Activated CD4-positive, alpha-beta memory T cell treated with anti-CD3 and anti-CD28 coated beads for 36 hours (primary cell): Measurements from ENCODE around the gene HOXB9. TPM values are rescaled to one million over a fixed set of nuclear protein-coding genes. Genes with fewer than 3 reads are reported as not detected.
A peak's percentile ranks its signal among the peaks of the same experiment; 100 is the strongest.

Source experiments
- CTCF ChIA-PET: fragments of 350-600 bp; sonication (Branson Sonifier 250); formaldehyde crosslinking; loops from one replicate; lab custom pipeline; 2021; ENCODE audit warnings: antibody characterized with exemption, inconsistent platforms; lab: Charles Lee
- POLR2A ChIA-PET: fragments of 350-600 bp; sonication (Branson Sonifier 250); formaldehyde crosslinking; loops from one replicate; lab custom pipeline; 2021; ENCODE audit warnings: antibody characterized with exemption; lab: Charles Lee
- DNase-seq: peaks from one replicate; pipeline ENCODE4 v3.0.0-alpha.2; 2020
- H3K27ac Mint-ChIP-seq: one replicate; pipeline ENCODE4 v1.8.0; 2021; ENCODE audit warnings: mixed read lengths
- H3K27me3 Mint-ChIP-seq: one replicate; pipeline ENCODE4 v1.8.0; 2021; ENCODE audit warnings: mixed read lengths
- H3K36me3 Mint-ChIP-seq: one replicate; pipeline ENCODE4 v1.8.0; 2021; ENCODE audit warnings: mixed read lengths
- H3K4me1 Mint-ChIP-seq: one replicate; pipeline ENCODE4 v1.8.0; 2021; ENCODE audit warnings: low read depth, mixed read lengths
- H3K4me3 Mint-ChIP-seq: one replicate; pipeline ENCODE4 v1.8.0; 2021; ENCODE audit warnings: mild to moderate bottlenecking, mixed read lengths
- H3K9me3 Mint-ChIP-seq: one replicate; pipeline ENCODE4 v1.8.0; 2021; ENCODE audit warnings: mixed read lengths
- intact Hi-C: fragments of 100-400 bp; cut with micrococcal nuclease; formaldehyde crosslinking; loops from one replicate; pipeline ENCODE4 v1.15.1; 2023
- total RNA-seq, 2 experiments: library from RNA; stranded (reverse); gene quantifications; one replicate each; pipeline ENCODE4 v1.2.3, GENCODE V29; 2021

Gene HOXB9
- total RNA-seq, 2 experiments from 2014 or later, result 1.4 to 1.5 TPM

DNA sequence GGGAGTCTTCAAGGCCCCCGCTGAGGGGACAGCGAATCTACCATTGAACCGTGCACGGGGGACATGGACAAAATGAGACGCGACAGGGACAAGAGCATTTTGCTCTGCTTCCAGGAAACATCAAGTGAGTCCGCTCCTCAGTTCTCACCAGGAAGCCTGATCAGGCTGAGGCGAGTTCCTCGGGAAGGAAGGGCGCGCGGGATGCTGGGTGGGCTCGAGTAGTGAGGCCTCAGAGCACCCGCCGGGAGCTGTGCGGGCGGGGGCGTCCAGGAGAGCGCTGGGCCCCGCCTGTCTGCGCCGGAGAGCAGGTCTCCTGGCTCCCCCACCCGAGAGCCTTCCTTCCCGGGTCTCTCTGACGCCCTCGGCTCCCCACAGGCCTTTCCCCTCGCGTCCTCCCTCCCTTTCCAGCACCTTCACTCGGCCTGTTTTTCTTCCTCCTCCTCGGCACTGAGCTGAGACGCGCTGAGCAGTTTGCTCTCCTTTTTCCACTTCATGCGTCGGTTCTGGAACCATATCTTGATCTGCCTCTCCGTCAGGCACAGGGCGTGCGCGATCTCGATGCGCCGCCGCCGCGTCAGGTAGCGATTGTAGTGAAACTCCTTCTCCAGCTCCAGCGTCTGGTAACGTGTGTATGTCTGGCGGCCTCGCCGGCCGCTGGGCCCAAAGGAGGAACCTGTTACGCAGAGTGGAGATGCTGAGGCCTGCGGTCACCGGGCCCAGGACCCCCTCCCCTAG, 30.0 kb downstream of the HOXB9 start:
- H3K27ac Mint-ChIP-seq, result no peak overlapping the region
- peaks cover 29% of the 10 kb centered on the region for H3K4me1 Mint-ChIP-seq
- ChIA-PET CTCF (interaction anchor here (1.0 to 6.0 kb wide), 9 partner anchors 13 to 373 kb away, joined by 3 to 94 read pairs (median 5); no protein-coding TSS in a partner anchor), POLR2A (no interaction called here)
- H3K36me3 Mint-ChIP-seq, result no peaks in the 10 kb centered on the region
- peak overlapping the region; percentile 72 for H3K4me3 Mint-ChIP-seq
- H3K27me3 Mint-ChIP-seq, result peaks cover 77% of the 10 kb centered on the region
- H3K9me3 Mint-ChIP-seq, result no peaks in the 10 kb centered on the region
- intact Hi-C loops, result loop anchor here (2.0 kb wide), 1 partner anchor 17 kb away; no protein-coding TSS in a partner anchor
- DNase-seq, result peak; percentile 60

DNA sequence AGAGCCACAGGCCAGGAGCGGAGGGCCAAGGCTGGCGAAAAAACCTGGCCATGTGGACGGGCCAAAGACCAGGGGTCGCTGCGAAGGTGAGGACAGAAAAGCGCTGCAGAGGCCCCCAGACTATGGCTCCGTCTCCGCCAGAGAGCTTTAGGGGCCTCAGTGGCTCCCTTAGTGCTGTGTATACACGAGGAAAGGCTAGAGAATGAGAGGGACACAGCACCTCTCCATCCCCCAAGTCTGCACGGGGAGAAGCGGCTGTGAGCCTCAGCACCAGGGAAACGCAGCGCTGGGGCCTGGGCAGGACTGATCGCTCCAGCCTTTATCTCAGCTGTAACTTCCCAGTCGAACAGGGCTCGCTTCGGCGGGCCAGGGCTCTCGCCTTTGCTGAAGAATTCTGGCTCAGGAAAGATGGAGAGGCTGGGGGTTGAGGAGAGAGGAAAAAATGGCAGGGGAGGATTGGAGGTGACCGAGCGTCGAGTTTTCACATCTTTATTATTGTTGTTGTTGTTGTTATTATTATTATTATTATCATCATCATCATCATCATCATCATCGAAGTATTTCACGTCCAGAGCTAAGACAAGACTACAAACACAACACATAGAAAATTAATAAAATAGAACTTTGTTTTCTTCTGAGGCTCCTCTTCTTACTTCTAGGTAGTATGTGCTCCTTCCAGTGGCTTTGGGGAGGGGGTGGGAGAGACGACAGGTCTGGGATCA, 30.7 kb downstream of the HOXB9 start:
- POLR2A ChIA-PET, result no interaction called here
- Mint-ChIP-seq H3K4me3 (no peak overlapping the region), H3K27ac (no peak overlapping the region)

DNA sequence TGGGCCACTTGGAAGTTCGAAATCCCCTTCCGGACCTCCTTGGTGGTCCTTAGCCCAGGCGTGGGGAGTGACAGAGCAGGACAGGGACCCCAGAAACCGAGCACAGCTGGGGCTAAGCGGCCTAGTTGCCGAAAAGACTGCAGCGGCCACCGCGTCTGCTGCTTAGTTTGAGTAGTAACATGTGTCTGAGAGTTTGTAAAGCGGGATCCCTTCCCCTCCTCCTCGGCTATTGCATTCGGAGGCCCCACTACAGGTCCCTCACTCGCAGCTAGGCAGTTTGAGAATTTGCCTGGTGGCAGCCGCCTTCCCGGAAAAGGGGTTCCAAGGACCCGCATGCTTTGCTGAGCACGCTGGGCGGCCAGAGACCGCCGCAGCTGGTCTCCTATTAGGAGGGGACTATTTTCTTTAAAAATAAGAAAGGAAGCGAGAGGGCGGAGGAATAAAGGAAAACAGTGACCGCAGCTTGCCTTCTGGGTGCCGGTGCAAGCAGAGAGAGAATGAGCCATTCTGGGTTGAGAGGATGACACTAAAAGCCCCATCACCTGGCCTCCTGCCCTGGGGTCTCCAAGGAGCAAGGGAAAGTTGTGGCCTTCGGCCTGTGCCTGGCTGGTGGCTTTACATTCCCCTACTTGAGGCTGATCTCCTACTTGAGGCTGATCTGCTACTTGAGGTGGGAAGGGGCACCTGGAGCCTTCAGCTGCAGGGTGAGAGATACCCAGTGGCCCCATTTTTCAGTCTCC, 31.4 kb downstream of the HOXB9 start:
- CTCF ChIA-PET, result interaction anchor here (0.6 to 6.0 kb wide), 13 partner anchors 20 to 1156 kb away, joined by 3 to 94 read pairs (median 4); no protein-coding TSS in a partner anchor
- Mint-ChIP-seq H3K4me3 (no peak overlapping the region), H3K36me3 (no peaks in the 10 kb centered on the region), H3K4me1 (peaks cover 30% of the 10 kb centered on the region), H3K9me3 (no peaks in the 10 kb centered on the region), H3K27ac (no peak overlapping the region), H3K27me3 (peaks cover 75% of the 10 kb centered on the region)
- POLR2A ChIA-PET, result no interaction called here
- DNase-seq, result no peak
- intact Hi-C loops, result loop anchor here (5.0 kb wide), 1 partner anchor 567 kb away; no protein-coding TSS in a partner anchor

More for the DNA sequence above, 30.7 kb downstream of the HOXB9 start:
- CTCF ChIA-PET, result interaction anchor here (0.6 to 6.0 kb wide), 13 partner anchors 12 to 1157 kb away, joined by 3 to 94 read pairs (median 4); no protein-coding TSS in a partner anchor
- no peaks in the 10 kb centered on the region for H3K36me3 Mint-ChIP-seq
- peaks cover 29% of the 10 kb centered on the region for H3K4me1 Mint-ChIP-seq
- peaks cover 75% of the 10 kb centered on the region for H3K27me3 Mint-ChIP-seq
- DNase-seq, result no peak
- intact Hi-C loops, result no loop called here
- H3K9me3 Mint-ChIP-seq, result no peaks in the 10 kb centered on the region

DNA sequence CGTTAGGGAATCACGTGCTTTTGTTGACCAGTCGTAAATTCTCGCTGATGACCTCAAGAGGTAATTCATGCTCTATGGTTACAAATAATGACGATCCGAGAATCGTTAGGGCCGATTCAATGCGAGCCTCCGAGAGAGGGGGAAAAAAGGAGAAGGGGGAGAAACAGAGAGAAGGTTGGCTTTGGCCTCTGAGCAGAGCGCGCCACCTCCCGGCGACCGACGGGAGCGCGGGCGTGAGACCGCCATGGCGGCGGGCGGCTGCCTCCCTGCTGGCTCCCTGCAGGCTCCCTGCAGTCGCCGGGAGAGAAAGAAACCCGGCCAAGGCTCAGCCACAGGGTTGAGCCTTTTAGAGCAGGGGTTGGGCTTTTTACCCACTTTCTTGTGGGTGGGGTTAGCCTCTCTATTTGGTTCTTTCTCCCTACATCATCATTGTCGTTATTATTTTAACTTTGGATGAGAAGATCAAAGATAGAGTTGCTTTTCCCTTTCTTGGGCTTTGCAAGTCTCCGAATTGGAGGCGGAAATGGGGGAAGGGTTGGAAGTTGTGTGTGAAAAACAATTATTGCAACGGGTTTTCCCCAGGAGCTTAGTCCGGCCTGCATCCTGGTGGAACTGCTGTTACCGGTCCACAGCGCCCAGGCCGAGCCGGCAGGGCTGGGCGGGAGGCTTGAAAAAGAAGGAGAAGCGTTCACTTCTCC, 32.2 kb downstream of the HOXB9 start:
- POLR2A ChIA-PET, result no interaction called here
- peak overlapping the region; percentile 72 for H3K4me3 Mint-ChIP-seq
- CTCF ChIA-PET, result interaction anchor here (0.6 to 6.0 kb wide), 39 partner anchors 19 to 569 kb away, joined by 3 to 94 read pairs (median 7); partner anchors contain the start of genes HOXB8, HOXB9 and SNX11

GRCh38 chr17:48593126-48593829, 32.9 kb downstream of the HOXB9 start, which contains the start of gene HOXB5:
HOXB5 (minus strand) TSS chr17:48593779; CDS start chr17:48593682, 97 bp downstream.
- peak within 1 kb of the TSS; percentile 72 for H3K4me3 Mint-ChIP-seq
- no peaks in the 10 kb centered on the region for H3K9me3 Mint-ChIP-seq
- intact Hi-C loops, result loop anchor here (1.0 to 5.0 kb wide), 3 partner anchors 256 to 566 kb away; no protein-coding TSS in a partner anchor
- peaks cover 27% of the 10 kb centered on the region for H3K4me1 Mint-ChIP-seq
- no peak for DNase-seq
- POLR2A ChIA-PET, result interaction anchor here (0.9 kb wide), 1 partner anchor 30 kb away, joined by 3 read pairs; no protein-coding TSS in a partner anchor
- CTCF ChIA-PET, result interaction anchor here (0.6 to 6.0 kb wide), 70 partner anchors 14 to 568 kb away, joined by 3 to 94 read pairs (median 5); partner anchors contain the start of genes HOXB8, HOXB9 and SNX11
- peaks cover 71% of the 10 kb centered on the region for H3K27me3 Mint-ChIP-seq
- no peak within 1 kb of the TSS for H3K27ac Mint-ChIP-seq
- H3K36me3 Mint-ChIP-seq, result no peaks in the 10 kb centered on the region

More for the DNA sequence above, 32.2 kb downstream of the HOXB9 start:
- intact Hi-C loops, result loop anchor here (1.0 to 5.0 kb wide), 3 partner anchors 257 to 567 kb away; no protein-coding TSS in a partner anchor
- H3K27ac Mint-ChIP-seq, result no peak overlapping the region
- peaks cover 73% of the 10 kb centered on the region for H3K27me3 Mint-ChIP-seq
- H3K36me3 Mint-ChIP-seq, result no peaks in the 10 kb centered on the region
- peak; percentile 88 for DNase-seq
- peaks cover 31% of the 10 kb centered on the region for H3K4me1 Mint-ChIP-seq
- H3K9me3 Mint-ChIP-seq, result no peaks in the 10 kb centered on the region

DNA sequence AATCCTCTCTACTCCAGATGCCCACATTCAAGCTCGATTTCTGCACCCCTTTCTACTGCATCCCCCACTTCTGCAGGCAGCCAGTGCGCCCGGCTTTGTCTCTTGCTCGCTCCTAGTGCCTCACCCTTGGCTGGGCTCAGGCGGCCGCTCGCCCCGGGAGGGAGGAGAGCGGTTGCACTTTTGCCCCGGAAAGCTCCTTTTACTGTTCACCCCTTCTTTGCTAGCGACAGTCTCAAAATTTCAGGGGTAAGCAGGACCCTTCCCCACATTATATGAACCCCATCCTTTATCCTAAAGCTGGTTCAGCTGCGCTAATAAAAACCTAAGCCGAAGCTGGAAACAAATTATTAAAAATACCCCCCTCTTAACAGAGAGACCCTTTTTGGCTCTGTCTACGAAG, 33.6 kb downstream of the HOXB9 start:
- peaks cover 21% of the 10 kb centered on the region for H3K4me1 Mint-ChIP-seq
- POLR2A ChIA-PET, result interaction anchor here (0.9 kb wide), 1 partner anchor 31 kb away, joined by 3 read pairs; no protein-coding TSS in a partner anchor
- CTCF ChIA-PET, result interaction anchor here (0.6 to 6.0 kb wide), 59 partner anchors 15 to 567 kb away, joined by 3 to 94 read pairs (median 5); partner anchors contain the start of genes HOXB8 and HOXB9
- H3K9me3 Mint-ChIP-seq, result no peaks in the 10 kb centered on the region
- H3K4me3 Mint-ChIP-seq, result peak overlapping the region; percentile 40
- H3K27me3 Mint-ChIP-seq, result peaks cover 72% of the 10 kb centered on the region
- intact Hi-C loops, result loop anchor here (2.0 to 5.0 kb wide), 2 partner anchors 256 to 565 kb away; no protein-coding TSS in a partner anchor
- no peaks in the 10 kb centered on the region for H3K36me3 Mint-ChIP-seq
- no peak overlapping the region for H3K27ac Mint-ChIP-seq
- DNase-seq, result no peak

DNA sequence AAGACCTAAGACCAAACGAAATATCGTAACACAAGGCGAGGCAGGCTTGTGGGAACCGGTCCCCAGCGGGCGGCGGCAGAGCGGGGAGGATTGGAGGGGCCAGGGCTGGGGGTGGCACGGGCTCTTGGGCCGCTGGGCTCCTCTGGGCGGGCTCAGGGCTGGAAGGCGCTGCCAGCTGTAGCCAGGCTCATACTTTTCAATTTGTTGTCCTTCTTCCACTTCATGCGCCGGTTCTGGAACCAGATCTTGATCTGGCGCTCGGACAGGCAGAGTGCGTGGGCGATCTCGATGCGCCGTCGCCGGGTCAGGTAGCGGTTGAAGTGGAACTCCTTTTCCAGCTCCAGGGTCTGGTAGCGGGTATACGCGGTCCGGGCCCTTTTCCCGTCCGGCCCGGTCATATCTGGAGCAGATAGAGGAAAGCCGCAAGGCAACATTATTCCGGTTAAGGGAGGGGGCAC, 34.1 kb downstream of the HOXB9 start:
- intact Hi-C loops, result loop anchor here (2.0 to 5.0 kb wide), 2 partner anchors 255 to 565 kb away; no protein-coding TSS in a partner anchor
- H3K27ac Mint-ChIP-seq, result no peak overlapping the region
- ChIA-PET CTCF (interaction anchor here (1.3 to 6.0 kb wide), 17 partner anchors 15 to 328 kb away, joined by 3 to 94 read pairs (median 11); partner anchors contain the start of gene HOXB8), POLR2A (no interaction called here)
- no peaks in the 10 kb centered on the region for H3K36me3 Mint-ChIP-seq
- H3K9me3 Mint-ChIP-seq, result no peaks in the 10 kb centered on the region
- peaks cover 16% of the 10 kb centered on the region for H3K4me1 Mint-ChIP-seq
- H3K27me3 Mint-ChIP-seq, result peaks cover 74% of the 10 kb centered on the region
- H3K4me3 Mint-ChIP-seq, result no peak overlapping the region
- no peak for DNase-seq

GRCh38 chr17:48591255-48592056, 34.7 kb downstream of the HOXB9 start:
- Mint-ChIP-seq H3K4me1 (peaks cover 12% of the 10 kb centered on the region), H3K27me3 (peaks cover 74% of the 10 kb centered on the region), H3K36me3 (no peaks in the 10 kb centered on the region), H3K9me3 (no peaks in the 10 kb centered on the region), H3K27ac (no peak overlapping the region), H3K4me3 (no peak overlapping the region)
- no peak for DNase-seq
- intact Hi-C loops, result loop anchor here (2.0 to 5.0 kb wide), 2 partner anchors 255 to 564 kb away; no protein-coding TSS in a partner anchor
- ChIA-PET CTCF (interaction anchor here (2.1 to 6.0 kb wide), 7 partner anchors 99 to 327 kb away, joined by 11 to 94 read pairs (median 34); no protein-coding TSS in a partner anchor), POLR2A (no interaction called here)

- Mint-ChIP-seq H3K4me3 (no peak overlapping the region), H3K4me1 (peaks cover 16% of the 10 kb centered on the region), H3K27me3 (peaks cover 76% of the 10 kb centered on the region)
Measured at GRCh38 chr17:48590607-48591161, 35.5 kb downstream of the HOXB9 start.

More at GRCh38 chr17:48590607-48591161, 35.5 kb downstream of the HOXB9 start:
- intact Hi-C loops, result loop anchor here (5.0 kb wide), 1 partner anchor 563 kb away; no protein-coding TSS in a partner anchor
- no peak for DNase-seq
- CTCF ChIA-PET, result interaction anchor here (0.6 to 4.6 kb wide), 2 partner anchors 98 to 239 kb away, joined by 4 to 37 read pairs; no protein-coding TSS in a partner anchor
- no peaks in the 10 kb centered on the region for H3K9me3 Mint-ChIP-seq
- H3K27ac Mint-ChIP-seq, result no peak overlapping the region
- no peaks in the 10 kb centered on the region for H3K36me3 Mint-ChIP-seq
- POLR2A ChIA-PET, result no interaction called here
